Loucy (cell line): Measurements from ENCODE around the gene NID1.

Source experiments
- H2AFZ ChIP-seq: fragments of 200-600 bp; sonication (generic); 2 replicates; pipeline ENCODE4 v1.6.0; 2016; ENCODE audit warnings: antibody characterized with exemption, mild to moderate bottlenecking, low read length, moderate library complexity
- H3F3A ChIP-seq: fragments of 200-600 bp; 2 replicates; pipeline ENCODE4 v1.6.0; 2016; ENCODE audit warnings: antibody characterized with exemption, low read depth, mild to moderate bottlenecking
- H3K27me3 ChIP-seq: fragments of 200-600 bp; sonication (generic); 2 replicates; pipeline ENCODE4 v1.6.1; 2014; ENCODE audit warnings: low read length, mild to moderate bottlenecking; ENCODE audit not compliant: insufficient read depth, poor library complexity, severe bottlenecking
- H3K36me3 ChIP-seq: fragments of 200-600 bp; sonication (generic); 2 replicates; pipeline ENCODE4 v1.6.1; 2016; ENCODE audit warnings: low read length; ENCODE audit not compliant: insufficient read depth
- H3K4me1 ChIP-seq: fragments of 200-600 bp; sonication (generic); 2 replicates; pipeline ENCODE4 v1.5.1; 2014; ENCODE audit warnings: low read length, mild to moderate bottlenecking; ENCODE audit not compliant: insufficient read depth, poor library complexity, severe bottlenecking
- H3K4me2 ChIP-seq: fragments of 200-600 bp; sonication (generic); 2 replicates; pipeline ENCODE4 v1.6.0; 2014; ENCODE audit warnings: antibody characterized with exemption, low read length, low read depth, mild to moderate bottlenecking; ENCODE audit not compliant: poor library complexity, severe bottlenecking
- H3K4me3 ChIP-seq: fragments of 200-600 bp; sonication (generic); 2 replicates; pipeline ENCODE4 v1.5.1; 2014; ENCODE audit warnings: low read length, mild to moderate bottlenecking, mixed read lengths; ENCODE audit not compliant: poor library complexity, severe bottlenecking
- H3K79me2 ChIP-seq: fragments of 200-600 bp; sonication (generic); 2 replicates; pipeline ENCODE4 v1.6.1; 2014; ENCODE audit warnings: low read length; ENCODE audit not compliant: insufficient read depth
- H3K9ac ChIP-seq: fragments of 200-600 bp; sonication (generic); 2 replicates; pipeline ENCODE4 v1.6.0; 2014; ENCODE audit warnings: mild to moderate bottlenecking, low read depth, low read length, moderate library complexity; ENCODE audit not compliant: poor library complexity, severe bottlenecking
- H3K9me2 ChIP-seq: fragments of 200-600 bp; sonication (generic); replicated peaks from 2 replicates; pipeline ENCODE4 v1.6.1; 2016; ENCODE audit warnings: low read depth, low read length, mixed read lengths
- H3K9me3 ChIP-seq: fragments of 200-600 bp; sonication (generic); 2 replicates; pipeline ENCODE4 v1.6.1; 2014; ENCODE audit warnings: mild to moderate bottlenecking, antibody characterized with exemption, low read length, low read depth; ENCODE audit not compliant: insufficient read depth
- H4K20me1 ChIP-seq: fragments of 200-600 bp; sonication (generic); 2 replicates; pipeline ENCODE4 v1.6.0; 2014; ENCODE audit warnings: antibody characterized with exemption, low read length, mild to moderate bottlenecking; ENCODE audit not compliant: insufficient read depth, poor library complexity, severe bottlenecking
- EZH2phosphoT487 ChIP-seq: fragments of 200-600 bp; IDR thresholded peaks from 2 replicates; pipeline ENCODE4 v1.6.1; 2018; ENCODE audit warnings: antibody characterized with exemption, mild to moderate bottlenecking, moderate library complexity, borderline replicate concordance
- TF ChIP-seq, protein P1 (sequence below): fragments of 200-600 bp; sonication (generic); conservative IDR thresholded peaks from 2 replicates; pipeline ENCODE4 v1.5.1; 2014; ENCODE audit warnings: mild to moderate bottlenecking, antibody characterized with exemption, low read length

NID1 gene

DNA sequence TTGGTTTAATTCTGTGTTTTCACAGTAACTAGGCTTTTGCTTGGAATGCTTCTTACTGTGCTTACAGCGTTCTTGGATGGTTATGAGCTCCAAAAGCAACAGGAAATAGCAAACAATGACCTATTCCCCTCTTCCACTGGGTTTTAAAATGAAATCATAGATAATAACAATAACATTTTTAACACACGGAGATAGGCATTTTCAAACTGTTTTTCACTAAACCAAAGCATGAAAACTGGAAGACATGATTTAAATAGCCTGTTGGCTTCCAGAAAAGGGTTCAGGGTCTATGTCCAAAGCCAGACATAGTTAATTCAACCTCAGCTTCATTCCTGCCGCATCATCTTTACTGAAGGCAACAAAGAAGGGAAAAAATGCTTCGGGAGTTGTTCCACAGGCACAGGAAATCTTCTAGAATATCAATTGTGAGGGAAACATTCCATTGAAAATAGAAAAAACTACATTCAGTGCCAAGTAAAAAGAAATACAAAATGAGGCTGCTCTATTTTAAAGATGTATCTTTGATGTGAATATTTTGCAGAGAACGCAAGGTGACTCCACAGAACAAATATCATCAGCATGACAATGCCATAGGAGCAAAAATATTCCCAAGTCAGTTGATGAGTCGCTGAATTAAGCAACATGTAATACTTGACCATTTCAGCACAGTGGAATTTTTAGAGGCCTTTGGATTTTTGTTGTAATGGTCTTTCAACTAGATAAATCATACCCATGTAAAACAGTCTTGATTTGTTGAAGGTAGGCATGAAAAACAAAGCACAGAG, 80.7 kb downstream of the NID1 start:
- Histone ChIP-seq H3K9me3 (no peaks in the 10 kb centered on the region), H3K9me2 (no peaks in the 10 kb centered on the region)
- TF ChIP-seq, protein P1, sequence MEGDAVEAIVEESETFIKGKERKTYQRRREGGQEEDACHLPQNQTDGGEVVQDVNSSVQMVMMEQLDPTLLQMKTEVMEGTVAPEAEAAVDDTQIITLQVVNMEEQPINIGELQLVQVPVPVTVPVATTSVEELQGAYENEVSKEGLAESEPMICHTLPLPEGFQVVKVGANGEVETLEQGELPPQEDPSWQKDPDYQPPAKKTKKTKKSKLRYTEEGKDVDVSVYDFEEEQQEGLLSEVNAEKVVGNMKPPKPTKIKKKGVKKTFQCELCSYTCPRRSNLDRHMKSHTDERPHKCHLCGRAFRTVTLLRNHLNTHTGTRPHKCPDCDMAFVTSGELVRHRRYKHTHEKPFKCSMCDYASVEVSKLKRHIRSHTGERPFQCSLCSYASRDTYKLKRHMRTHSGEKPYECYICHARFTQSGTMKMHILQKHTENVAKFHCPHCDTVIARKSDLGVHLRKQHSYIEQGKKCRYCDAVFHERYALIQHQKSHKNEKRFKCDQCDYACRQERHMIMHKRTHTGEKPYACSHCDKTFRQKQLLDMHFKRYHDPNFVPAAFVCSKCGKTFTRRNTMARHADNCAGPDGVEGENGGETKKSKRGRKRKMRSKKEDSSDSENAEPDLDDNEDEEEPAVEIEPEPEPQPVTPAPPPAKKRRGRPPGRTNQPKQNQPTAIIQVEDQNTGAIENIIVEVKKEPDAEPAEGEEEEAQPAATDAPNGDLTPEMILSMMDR: no peak
- TF ChIP-seq EZH2phosphoT487: no peak

DNA sequence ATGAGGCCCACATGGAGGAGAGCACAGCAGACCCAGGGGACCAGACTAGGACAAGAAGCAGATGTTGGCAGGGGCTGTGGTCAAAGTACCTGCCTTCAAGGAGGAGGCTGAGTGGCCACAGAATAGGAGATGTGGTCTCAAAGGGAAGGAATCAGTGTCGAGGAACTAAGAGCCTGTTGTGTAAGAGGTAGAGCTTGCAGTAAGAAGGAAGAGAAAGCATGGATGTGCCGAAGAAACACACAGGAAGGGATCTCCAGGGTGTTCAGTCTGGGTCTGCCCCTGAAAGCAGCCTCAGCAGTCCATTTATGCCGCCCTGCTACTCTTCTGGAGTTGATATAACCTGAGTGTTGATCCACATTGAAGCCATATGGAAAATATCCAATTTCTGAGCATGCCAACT, 83.9 kb downstream of the NID1 start:
- Histone ChIP-seq H2AFZ (no peak overlapping the region), H4K20me1 (no peaks in the 10 kb centered on the region), H3K79me2 (no peaks in the 10 kb centered on the region), H3F3A (no peaks in the 10 kb centered on the region), H3K27me3 (no peaks in the 10 kb centered on the region), H3K9me3 (no peaks in the 10 kb centered on the region), H3K9ac (no peak overlapping the region), H3K36me3 (no peaks in the 10 kb centered on the region), H3K4me3 (no peak overlapping the region), H3K4me2 (no peak overlapping the region), H3K9me2 (no peaks in the 10 kb centered on the region), H3K4me1 (no peaks in the 10 kb centered on the region)
- TF ChIP-seq EZH2phosphoT487: no peak
- TF ChIP-seq, protein P1: no peak

More for the DNA sequence above, 80.7 kb downstream of the NID1 start:
- Histone ChIP-seq H3K36me3 (no peaks in the 10 kb centered on the region), H3K4me2 (no peak overlapping the region), H3K4me1 (no peaks in the 10 kb centered on the region), H3K4me3 (no peak overlapping the region), H3K9ac (no peak overlapping the region), H3F3A (no peaks in the 10 kb centered on the region), H4K20me1 (no peaks in the 10 kb centered on the region), H3K79me2 (no peaks in the 10 kb centered on the region), H2AFZ (no peak overlapping the region), H3K27me3 (no peaks in the 10 kb centered on the region)

DNA sequence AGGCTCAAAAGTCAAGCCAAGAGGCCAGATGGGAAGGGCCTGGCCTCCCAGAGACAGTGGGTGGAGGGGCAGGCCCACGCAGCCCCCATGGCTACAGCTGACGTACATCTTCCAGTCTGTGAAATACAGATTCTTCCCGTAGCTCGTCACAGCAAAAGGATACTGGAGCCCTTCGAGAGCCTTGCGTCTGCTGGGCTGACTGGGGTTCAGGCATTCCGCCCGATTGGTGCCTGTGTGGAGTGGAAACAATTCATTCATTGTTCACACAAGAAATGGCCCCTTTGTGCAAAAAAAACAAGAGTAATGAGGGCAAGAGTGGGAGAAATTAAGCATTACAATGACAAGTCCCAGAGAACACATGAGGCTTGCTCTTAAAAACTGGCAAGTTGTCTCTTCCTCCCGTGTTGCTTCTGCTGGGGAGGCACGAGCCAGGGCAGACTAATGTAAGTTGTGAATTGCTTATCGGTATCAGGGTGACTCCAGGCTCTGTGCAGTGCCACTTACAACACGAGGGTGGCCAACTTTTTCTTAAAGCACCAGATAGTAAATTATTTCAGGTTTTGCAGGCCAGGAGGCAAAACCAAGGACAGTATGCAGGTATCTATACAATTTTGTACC, 85.1 kb downstream of the NID1 start:
- Histone ChIP-seq H4K20me1 (no peaks in the 10 kb centered on the region), H3F3A (no peaks in the 10 kb centered on the region), H3K79me2 (no peaks in the 10 kb centered on the region), H3K9me2 (no peaks in the 10 kb centered on the region), H3K4me2 (no peak overlapping the region), H3K4me1 (no peaks in the 10 kb centered on the region), H3K9ac (no peak overlapping the region), H3K27me3 (no peaks in the 10 kb centered on the region), H3K36me3 (no peaks in the 10 kb centered on the region), H3K4me3 (no peak overlapping the region), H2AFZ (no peak overlapping the region), H3K9me3 (no peaks in the 10 kb centered on the region)
- TF ChIP-seq, protein P1: no peak
